CD4-positive, alpha-beta T cell treated with Interleukin-17A for 1 hour (primary cell): ENCODE data around the gene MTFP1.
"Not testable (repeated sequence)": the region's sequence is repeated elsewhere in the genome, so short reads cannot be mapped to it uniquely, and the experiment has no call there.

Source experiments
- DNase-seq: peaks from one replicate; pipeline ENCODE4 v3.0.0-alpha.2; 2020

Gene MTFP1

GRCh38 chr22:30457981-30458380 lies 32.4 kb downstream of the MTFP1 start:
- no peak for DNase-seq

DNA sequence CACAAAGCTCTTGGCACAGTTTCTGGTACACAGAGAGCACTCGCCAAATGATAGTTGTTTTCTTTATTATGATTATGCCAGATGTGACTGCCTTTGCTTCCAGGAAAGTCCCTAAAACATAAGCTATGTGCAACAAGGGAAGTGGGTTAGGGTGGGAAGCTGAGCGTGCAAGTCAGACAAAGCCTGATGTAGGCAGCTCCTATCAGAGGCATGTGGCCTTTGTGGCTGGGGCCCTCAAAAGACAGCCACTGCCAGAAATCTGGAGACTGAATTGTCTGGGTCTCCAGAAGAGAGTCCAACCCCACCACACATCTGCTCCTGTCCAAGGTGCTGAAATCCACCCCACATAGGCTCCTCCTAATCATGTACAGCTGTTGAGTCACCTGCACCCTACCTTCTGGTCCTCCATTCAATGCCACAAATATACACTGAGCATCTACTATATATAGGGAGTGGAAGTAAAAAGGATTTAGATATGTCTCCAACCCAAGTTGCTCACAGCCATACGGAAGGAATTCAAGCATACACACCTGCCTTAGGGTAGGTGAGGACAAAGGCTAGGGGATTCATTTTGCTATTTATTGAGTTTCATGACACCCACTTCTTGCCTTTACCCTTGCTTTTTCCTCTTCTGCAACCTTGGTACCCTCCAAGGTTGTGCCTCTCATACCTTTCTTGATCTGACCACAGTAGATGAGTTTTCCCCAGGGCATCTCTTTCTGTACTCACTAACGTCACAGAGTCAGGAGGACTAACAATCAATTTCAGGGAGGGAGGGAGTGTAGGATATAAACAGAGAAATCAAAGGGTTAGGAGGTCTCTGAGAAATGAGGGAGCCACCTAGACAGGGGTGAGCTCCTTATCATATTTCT lies 33.8 kb downstream of the MTFP1 start:
- no peak for DNase-seq

GRCh38 chr22:30460147-30460546 lies 34.6 kb downstream of the MTFP1 start:
- DNase-seq: no peak

DNA sequence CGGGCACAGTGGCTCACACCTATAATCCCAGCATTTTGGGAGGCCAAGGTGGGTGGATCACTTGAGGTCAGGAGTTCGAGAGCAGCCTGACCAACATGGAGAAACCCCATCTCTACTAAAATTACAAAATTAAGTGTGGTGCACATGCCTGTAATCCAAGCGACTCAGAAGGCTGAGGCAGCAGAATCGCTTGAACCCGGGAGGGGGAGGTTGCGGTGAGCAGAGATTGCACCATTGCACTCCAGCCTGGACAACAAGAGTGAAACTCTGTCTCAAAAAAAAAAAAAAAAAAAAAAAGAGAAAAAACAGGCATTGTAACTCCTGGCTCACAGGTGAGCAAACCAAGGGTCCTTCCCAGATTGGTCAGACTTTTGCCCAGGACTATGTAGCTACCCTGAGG lies 35.0 kb downstream of the MTFP1 start:
- DNase-seq: not testable (repeated sequence)

GRCh38 chr22:30469165-30469564 lies 43.6 kb downstream of the MTFP1 start:
- no peak for DNase-seq

- DNase-seq: no peak
Observed at GRCh38 chr22:30470655-30471054, 45.1 kb downstream of the MTFP1 start.

GRCh38 chr22:30471616-30472318 lies 46.2 kb downstream of the MTFP1 start, which contains the start of gene SEC14L3:
TSS of gene SEC14L3 (minus strand) at chr22:30472017. CDS start at chr22:30471958, 59 bp downstream.
- no peak for DNase-seq

GRCh38 chr22:30472994-30473720 lies 47.6 kb downstream of the MTFP1 start:
- DNase-seq: no peak

DNA sequence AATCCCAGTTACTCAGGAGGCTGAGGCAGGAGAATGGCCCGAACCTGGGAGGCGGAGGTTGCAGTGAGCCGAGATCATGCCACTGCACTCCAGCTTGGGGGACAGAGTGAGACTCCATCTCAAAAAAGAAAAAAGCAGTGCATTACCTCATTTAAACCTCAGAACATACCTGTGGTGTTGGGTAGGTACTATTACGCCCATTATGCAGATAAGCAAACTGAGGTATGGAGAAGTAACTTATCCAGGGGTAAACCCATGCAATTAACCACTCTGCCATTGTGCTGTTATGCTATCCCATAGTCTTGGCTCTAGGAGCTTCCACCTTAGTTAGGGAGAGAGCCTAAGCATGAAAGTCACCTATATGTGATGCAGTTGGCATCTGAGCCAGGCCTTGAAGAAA lies 48.6 kb downstream of the MTFP1 start:
- DNase-seq: no peak

DNA sequence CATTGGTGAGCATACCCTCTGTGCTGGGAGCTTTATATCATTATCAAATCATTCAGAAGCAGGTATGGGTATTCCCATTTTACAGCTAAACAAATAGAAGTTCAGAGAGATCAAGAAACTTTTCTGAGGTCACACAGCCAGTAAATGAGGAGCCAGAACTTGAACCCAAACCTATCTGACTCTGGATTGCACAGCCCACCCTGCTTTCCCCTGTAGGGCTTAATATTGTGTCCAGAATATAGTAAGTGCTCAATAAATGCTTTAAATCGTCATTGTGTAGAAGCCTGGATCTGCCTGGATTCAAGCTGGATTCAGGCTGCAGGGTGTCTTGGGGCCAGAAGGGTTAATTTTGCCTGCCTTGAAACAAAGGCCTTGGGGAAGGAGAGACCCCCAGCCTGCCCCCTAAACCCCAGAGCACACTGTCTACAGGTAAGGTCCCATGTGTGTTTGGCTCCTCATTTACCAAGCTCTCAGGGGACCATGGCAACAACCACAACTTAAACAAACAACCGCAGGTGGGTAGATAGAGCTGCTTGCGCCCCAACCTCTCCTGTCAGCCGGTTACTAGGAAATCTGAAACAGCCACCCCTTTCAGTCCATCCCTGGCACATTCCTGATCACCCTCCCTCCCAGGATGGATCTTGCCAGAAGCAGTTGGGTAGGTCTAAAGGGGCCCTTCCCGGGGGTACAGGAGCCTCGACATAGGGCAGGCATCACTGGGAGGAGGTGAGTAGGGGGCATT lies 49.3 kb downstream of the MTFP1 start:
- DNase-seq: peak; percentile 38
